AG09309 (cell line): Measurements from ENCODE around the gene TTLL1.

Source experiments
- DNase-seq: peaks from one replicate; pipeline ENCODE4 v3.0.0-alpha.2; 2010; ENCODE audit warnings: low read depth
- H3K4me3 ChIP-seq: 2 replicates; pipeline ENCODE4 v1.5.1; 2011; ENCODE audit warnings: mild to moderate bottlenecking, low read depth, low read length, moderate library complexity; ENCODE audit not compliant: control insufficient read depth
- TF ChIP-seq, protein P1 (sequence below): IDR thresholded peaks from 2 replicates; pipeline ENCODE4 v1.5.1; 2011; ENCODE audit warnings: mild to moderate bottlenecking, low read depth, low read length, inconsistent platforms; ENCODE audit not compliant: insufficient read depth, control insufficient read depth; ENCODE audit errors: missing control alignments

The TTLL1 gene

DNA sequence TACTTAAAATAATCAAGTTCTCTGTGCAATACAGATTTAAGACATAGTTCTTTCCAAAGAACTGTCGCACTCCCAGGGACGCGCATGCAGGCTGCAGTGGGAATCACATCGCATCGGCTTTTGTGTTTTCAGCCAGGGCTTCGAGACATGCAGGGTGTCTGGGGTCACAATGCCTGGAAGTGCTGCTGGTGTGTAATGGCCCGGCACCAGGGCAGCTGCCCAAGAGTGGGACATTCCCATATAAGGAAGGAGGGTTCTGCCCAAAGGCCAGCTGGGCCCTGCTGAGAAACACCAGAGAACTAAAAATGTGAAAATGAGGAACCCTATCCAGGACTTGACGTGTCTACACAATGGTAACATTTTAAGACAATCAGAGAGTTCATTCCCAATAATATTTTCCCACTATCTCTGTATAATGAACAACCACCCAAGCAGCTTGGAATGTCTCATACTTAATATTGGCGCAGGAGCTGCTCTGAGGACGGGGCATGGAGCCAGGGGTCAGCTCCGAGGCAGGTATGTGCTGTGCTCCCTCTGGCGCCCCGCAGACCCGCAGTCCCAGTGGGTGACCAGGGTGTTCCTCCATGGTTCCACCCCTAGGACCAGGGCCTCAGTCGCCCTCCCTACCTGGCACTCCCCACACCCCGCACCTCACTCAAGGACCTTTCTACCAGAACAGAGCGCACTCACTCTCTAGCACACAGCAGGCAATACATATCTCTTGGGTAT, 42.7 kb upstream of the TTLL1 start:
- TF ChIP-seq, protein P1, sequence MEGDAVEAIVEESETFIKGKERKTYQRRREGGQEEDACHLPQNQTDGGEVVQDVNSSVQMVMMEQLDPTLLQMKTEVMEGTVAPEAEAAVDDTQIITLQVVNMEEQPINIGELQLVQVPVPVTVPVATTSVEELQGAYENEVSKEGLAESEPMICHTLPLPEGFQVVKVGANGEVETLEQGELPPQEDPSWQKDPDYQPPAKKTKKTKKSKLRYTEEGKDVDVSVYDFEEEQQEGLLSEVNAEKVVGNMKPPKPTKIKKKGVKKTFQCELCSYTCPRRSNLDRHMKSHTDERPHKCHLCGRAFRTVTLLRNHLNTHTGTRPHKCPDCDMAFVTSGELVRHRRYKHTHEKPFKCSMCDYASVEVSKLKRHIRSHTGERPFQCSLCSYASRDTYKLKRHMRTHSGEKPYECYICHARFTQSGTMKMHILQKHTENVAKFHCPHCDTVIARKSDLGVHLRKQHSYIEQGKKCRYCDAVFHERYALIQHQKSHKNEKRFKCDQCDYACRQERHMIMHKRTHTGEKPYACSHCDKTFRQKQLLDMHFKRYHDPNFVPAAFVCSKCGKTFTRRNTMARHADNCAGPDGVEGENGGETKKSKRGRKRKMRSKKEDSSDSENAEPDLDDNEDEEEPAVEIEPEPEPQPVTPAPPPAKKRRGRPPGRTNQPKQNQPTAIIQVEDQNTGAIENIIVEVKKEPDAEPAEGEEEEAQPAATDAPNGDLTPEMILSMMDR, result no peak
- no peak for DNase-seq
- H3K4me3 ChIP-seq, result no peak overlapping the region

DNA sequence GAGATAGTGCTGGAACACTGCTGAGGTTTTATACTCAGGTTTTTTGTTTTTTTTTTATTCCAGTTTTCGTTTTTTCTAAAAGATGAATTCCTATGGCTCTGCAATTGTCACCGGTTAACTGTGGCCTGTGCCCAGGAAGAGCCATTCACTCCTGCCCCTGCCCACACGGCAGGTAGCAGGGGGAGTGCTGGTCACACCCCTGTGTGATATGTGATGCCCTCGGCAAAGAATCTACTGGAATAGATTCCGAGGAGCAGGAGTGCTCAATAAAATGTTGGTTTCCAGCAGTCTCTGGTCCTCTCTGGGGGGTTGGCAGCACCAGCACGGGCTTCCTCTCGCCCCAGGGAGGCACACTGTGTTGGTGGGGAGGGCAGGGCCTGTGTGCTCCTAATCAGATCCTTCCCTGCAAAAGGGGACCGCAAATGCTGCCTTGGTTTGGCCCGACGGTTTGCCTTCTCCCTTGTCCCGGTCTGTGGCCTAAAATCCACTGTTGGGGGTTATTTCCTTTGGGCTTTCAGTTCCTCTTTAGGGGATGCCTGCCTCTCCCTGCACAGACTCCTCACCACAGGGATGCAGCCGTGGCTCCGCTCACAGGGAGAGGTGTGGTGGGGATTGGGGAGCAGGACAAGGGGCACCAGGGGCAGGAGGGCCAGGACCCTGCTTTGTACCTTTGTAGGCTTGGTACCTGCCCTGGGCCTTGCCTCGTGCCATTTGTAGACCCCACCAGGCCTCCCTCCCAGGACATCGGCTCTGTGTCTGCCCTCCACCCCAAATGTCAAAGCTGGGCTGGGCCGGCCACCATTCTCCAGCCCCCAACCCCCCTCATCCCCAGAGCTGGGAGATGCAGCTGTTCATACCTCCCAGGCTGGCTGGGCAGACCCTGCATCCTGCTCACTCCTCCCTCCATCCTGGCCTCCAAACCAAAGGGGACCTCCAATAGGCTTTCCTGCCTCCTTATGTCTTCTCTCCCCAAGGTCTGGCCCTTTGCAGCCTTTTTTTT, 40.5 kb upstream of the TTLL1 start:
- no peak overlapping the region for H3K4me3 ChIP-seq
- DNase-seq, result no peak
- TF ChIP-seq, protein P1, result no peak

DNA sequence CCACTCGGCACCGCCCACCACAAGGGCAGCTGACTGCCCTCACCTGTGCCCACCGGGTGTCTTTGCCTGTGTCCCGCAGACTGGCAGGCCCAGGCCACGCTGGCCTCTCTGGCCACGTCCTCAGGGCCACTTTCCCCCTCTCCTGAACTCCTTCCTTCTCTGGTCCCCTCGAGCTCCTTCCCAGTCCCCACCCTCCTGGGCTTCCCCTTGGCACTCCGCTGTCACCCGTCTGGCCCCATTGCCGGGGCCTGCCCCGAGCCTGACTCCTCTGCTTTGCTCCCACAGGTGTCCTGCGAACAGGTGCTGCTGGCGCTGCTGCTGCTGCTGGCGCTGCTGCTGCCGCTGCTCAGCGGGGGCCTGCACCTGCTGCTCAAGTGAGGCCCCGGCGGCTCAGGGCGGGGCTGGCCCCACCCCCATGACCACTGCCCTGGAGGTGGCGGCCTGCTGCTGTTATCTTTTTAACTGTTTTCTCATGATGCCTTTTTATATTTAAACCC, 39.8 kb upstream of the TTLL1 start:
- DNase-seq, result no peak
- TF ChIP-seq, protein P1, result no peak
- H3K4me3 ChIP-seq, result no peak overlapping the region

DNA sequence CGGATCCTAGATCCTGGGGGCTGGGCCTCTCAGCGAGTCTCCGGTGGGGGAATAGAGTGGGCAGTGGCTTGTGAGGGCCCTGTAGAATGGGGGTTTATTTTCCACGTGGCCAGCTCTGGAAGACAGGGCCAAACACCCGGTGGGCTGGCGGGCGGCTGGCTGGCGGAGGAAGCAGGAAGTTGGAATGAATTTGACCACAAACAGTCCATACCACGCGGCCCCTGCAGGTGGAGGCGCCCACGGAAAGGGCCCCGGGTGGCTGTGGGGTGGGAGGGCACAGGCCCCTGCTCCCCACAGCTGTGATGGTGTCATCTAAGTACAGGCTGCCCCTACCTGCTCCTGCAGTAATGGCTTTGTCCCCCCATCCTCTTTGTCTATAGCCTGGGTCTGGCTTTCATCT, 38.9 kb upstream of the TTLL1 start:
- H3K4me3 ChIP-seq, result no peak overlapping the region
- TF ChIP-seq, protein P1, result no peak
- DNase-seq, result no peak

DNA sequence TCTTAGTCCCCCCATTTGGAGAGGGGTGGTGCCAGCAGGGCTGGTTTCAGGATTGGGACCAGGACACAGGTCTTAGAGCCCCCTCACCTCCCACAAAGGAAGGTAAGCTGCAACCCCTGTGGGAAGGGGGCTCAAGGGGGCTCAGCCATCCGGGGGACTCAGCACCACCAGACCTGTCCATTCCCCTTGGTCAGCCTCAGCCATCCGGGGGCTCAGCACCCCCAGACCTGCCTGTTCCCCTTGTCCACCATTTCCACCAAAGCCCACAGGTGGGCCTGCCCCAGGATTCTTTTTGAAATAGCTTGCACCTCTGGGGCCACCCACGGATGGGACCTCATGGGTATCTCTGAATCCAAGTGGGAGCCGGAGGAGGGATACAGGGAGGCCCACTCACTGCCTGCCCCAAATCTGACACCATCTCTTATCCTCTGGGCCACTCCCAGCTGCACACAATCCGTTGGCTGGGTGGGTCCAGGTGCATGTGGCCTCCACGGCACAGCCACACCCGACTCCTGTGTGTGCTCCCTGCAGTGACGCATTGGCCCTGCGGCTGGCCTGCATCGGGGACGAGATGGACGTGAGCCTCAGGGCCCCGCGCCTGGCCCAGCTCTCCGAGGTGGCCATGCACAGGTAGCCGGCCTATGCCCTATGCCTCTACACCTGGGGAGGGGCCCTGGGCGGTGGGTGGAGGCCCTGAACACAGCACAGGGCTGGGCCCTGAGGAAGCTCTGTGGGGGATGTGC, 38.1 kb upstream of the TTLL1 start:
- no peak overlapping the region for H3K4me3 ChIP-seq
- TF ChIP-seq, protein P1, result no peak
- no peak for DNase-seq
